H9 (cell line): ENCODE data around the gene ACER3. TPM values are rescaled to one million over a fixed set of nuclear protein-coding genes. Genes with fewer than 3 reads are reported as not detected.

Experiments
- DNase-seq: peaks from one replicate; pipeline ENCODE4 v3.0.0-alpha.2; 2017
- H2AFZ ChIP-seq: one replicate; pipeline ENCODE4 v1.6.1; 2013; ENCODE audit warnings: mild to moderate bottlenecking, low read length, control low read depth, moderate library complexity
- H2AK5ac ChIP-seq: 2 replicates; pipeline ENCODE4 v1.6.1; 2013; ENCODE audit warnings: low read length, control low read depth, mixed read lengths; ENCODE audit not compliant: insufficient read length
- H2BK120ac ChIP-seq: one replicate; pipeline ENCODE4 v1.6.1; 2013; ENCODE audit warnings: low read depth, mild to moderate bottlenecking, low read length, control low read depth, inconsistent platforms; ENCODE audit not compliant: poor library complexity, severe bottlenecking
- H2BK12ac ChIP-seq: 2 replicates; pipeline ENCODE4 v1.6.1; 2013; ENCODE audit warnings: low read length, control low read depth, mixed read lengths, low read depth; ENCODE audit not compliant: insufficient read length
- H2BK15ac ChIP-seq: 2 replicates; pipeline ENCODE4 v1.6.1; 2013; ENCODE audit warnings: low read depth, low read length, control low read depth
- H2BK20ac ChIP-seq: one replicate; pipeline ENCODE4 v1.6.1; 2013; ENCODE audit warnings: low read depth, mild to moderate bottlenecking, low read length, control low read depth, inconsistent platforms; ENCODE audit not compliant: poor library complexity, severe bottlenecking
- H2BK5ac ChIP-seq: 2 replicates; pipeline ENCODE4 v1.6.1; 2013; ENCODE audit warnings: low read length, control low read depth, mixed read lengths; ENCODE audit not compliant: insufficient read length
- H3K14ac ChIP-seq: 2 replicates; pipeline ENCODE4 v1.6.1; 2013; ENCODE audit warnings: low read length, control low read depth; ENCODE audit not compliant: insufficient read depth
- H3K18ac ChIP-seq: 2 replicates; pipeline ENCODE4 v1.6.1; 2013; ENCODE audit warnings: low read depth, mild to moderate bottlenecking, mixed read lengths, low read length, control low read depth; ENCODE audit not compliant: insufficient read length
- H3K23ac ChIP-seq: 2 replicates; pipeline ENCODE4 v1.6.1; 2013; ENCODE audit warnings: low read length, control low read depth, mixed read lengths, low read depth; ENCODE audit not compliant: insufficient read length
- H3K23me2 ChIP-seq: 2 replicates; pipeline ENCODE4 v1.6.1; 2013; ENCODE audit warnings: low read depth, mild to moderate bottlenecking, mixed read lengths, low read length, control low read depth; ENCODE audit not compliant: insufficient read length, poor library complexity, severe bottlenecking
- H3K27ac ChIP-seq: 2 replicates; pipeline ENCODE4 v1.5.1; 2013; ENCODE audit warnings: low read length, control low read depth, mixed read lengths, low read depth; ENCODE audit not compliant: insufficient read length
- H3K27me3 ChIP-seq: 2 replicates; pipeline ENCODE4 v1.6.1; 2013; ENCODE audit warnings: low read length, control low read depth, inconsistent platforms; ENCODE audit not compliant: insufficient read depth
- H3K4ac ChIP-seq: 2 replicates; pipeline ENCODE4 v1.6.1; 2013; ENCODE audit warnings: low read depth, mild to moderate bottlenecking, control low read depth, inconsistent platforms, low read length, moderate library complexity
- H3K4me1 ChIP-seq: 2 replicates; pipeline ENCODE4 v1.6.1; 2013; ENCODE audit warnings: low read length, control low read depth, inconsistent platforms; ENCODE audit not compliant: insufficient read depth
- H3K4me2 ChIP-seq: 2 replicates; pipeline ENCODE4 v1.6.1; 2013; ENCODE audit warnings: low read length, control low read depth, mixed read lengths; ENCODE audit not compliant: insufficient read length, insufficient read depth
- H3K56ac ChIP-seq: 2 replicates; pipeline ENCODE4 v1.6.1; 2013; ENCODE audit warnings: low read depth, mild to moderate bottlenecking, mixed read lengths, low read length, control low read depth; ENCODE audit not compliant: insufficient read length
- H3K79me1 ChIP-seq: 2 replicates; pipeline ENCODE4 v1.6.1; 2013; ENCODE audit warnings: low read depth, mild to moderate bottlenecking, moderate library complexity, low read length, control low read depth, inconsistent platforms; ENCODE audit not compliant: insufficient read depth, poor library complexity, severe bottlenecking
- H3K79me2 ChIP-seq: 2 replicates; pipeline ENCODE4 v1.6.1; 2013; ENCODE audit warnings: low read length, control low read depth, inconsistent platforms; ENCODE audit not compliant: insufficient read depth
- H3K9ac ChIP-seq: 2 replicates; pipeline ENCODE4 v1.6.1; 2013; ENCODE audit warnings: low read length, control low read depth, mixed read lengths; ENCODE audit not compliant: insufficient read length; ENCODE audit errors: extremely low read depth
- H3K9me3 ChIP-seq: one replicate; pipeline ENCODE4 v1.6.1; 2013; ENCODE audit warnings: low read depth, low read length, inconsistent platforms; ENCODE audit not compliant: control insufficient read depth
- H3T11ph ChIP-seq: one replicate; pipeline ENCODE4 v1.6.1; 2013; ENCODE audit warnings: mild to moderate bottlenecking, low read length, control low read depth, inconsistent platforms
- H4K20me1 ChIP-seq: one replicate; pipeline ENCODE4 v1.6.1; 2013; ENCODE audit not compliant: control insufficient read depth, insufficient read length, insufficient read depth
- H4K5ac ChIP-seq: 2 replicates; pipeline ENCODE4 v1.6.1; 2013; ENCODE audit warnings: low read depth, mild to moderate bottlenecking, mixed read lengths, low read length, control low read depth; ENCODE audit not compliant: insufficient read length
- H4K8ac ChIP-seq: replicated peaks from 2 replicates; pipeline ENCODE4 v1.6.1; 2013; ENCODE audit warnings: low read length, control low read depth, mixed read lengths, low read depth; ENCODE audit not compliant: insufficient read length
- H4K91ac ChIP-seq: 2 replicates; pipeline ENCODE4 v1.6.1; 2013; ENCODE audit warnings: low read depth, mild to moderate bottlenecking, moderate library complexity, mixed read lengths, low read length, control low read depth; ENCODE audit not compliant: insufficient read length
- H3K27ac Mint-ChIP-seq, 3 experiments: 2 replicates in 2 of 3; 3 replicates in 1 of 3; pipeline ENCODE4 v1.8.0; 2020 to 2021; ENCODE audit warnings: mixed read lengths in 3 of 3, mild to moderate bottlenecking in 1 of 3, moderate library complexity in 1 of 3
- H3K27me3 Mint-ChIP-seq: 2 replicates; pipeline ENCODE4 v1.8.0; 2021; ENCODE audit warnings: low read depth, mild to moderate bottlenecking, moderate library complexity, mixed read lengths
- H3K36me3 Mint-ChIP-seq, 3 experiments: 2 replicates in 2 of 3; 3 replicates in 1 of 3; pipeline ENCODE4 v1.8.0; 2020 to 2021; ENCODE audit warnings: low read depth in 3 of 3, mixed read lengths in 3 of 3; ENCODE audit not compliant: insufficient read depth in 1 of 3
- H3K4me1 Mint-ChIP-seq, 2 experiments: 2 replicates each; pipeline ENCODE4 v1.8.0; 2020; ENCODE audit warnings: mixed read lengths in 2 of 2
- H3K4me3 Mint-ChIP-seq, 2 experiments: 2 replicates in 1 of 2; 3 replicates in 1 of 2; pipeline ENCODE4 v1.8.0; 2020 to 2021; ENCODE audit warnings: mild to moderate bottlenecking in 2 of 2, mixed read lengths in 2 of 2, moderate library complexity in 1 of 2
- H3K9me3 Mint-ChIP-seq, 2 experiments: 2 replicates in 1 of 2; 3 replicates in 1 of 2; pipeline ENCODE4 v1.8.0; 2020; ENCODE audit warnings: mild to moderate bottlenecking in 2 of 2, mixed read lengths in 2 of 2, moderate library complexity in 1 of 2
- WGBS: extraction: QIAGEN DNeasy Blood & Tissue Kit; methylation state at CpG from one replicate; pipeline ENCODE4 v1.1.7; 2013; ENCODE audit warnings: missing lambda C conversion rate, low lambda C conversion rate, mixed read lengths; ENCODE audit not compliant: insufficient read length; ENCODE audit errors: extremely low coverage; 5-methylcytosine and 5-hydroxymethylcytosine counted together
- total RNA-seq: library from RNA; stranded (reverse); gene quantifications from 2 replicates; pipeline ENCODE4 v1.2.1, GENCODE V29; 2021
- TF ChIP-seq, protein P1 (sequence below): fragments of 200-600 bp; sonication (generic); conservative IDR thresholded peaks from 3 replicates; pipeline ENCODE4 v1.8.0; 2021; ENCODE audit warnings: antibody characterized with exemption, mild to moderate bottlenecking

Gene ACER3
- total RNA-seq, 1 experiment from 2014 or later: 14.7 TPM

DNA sequence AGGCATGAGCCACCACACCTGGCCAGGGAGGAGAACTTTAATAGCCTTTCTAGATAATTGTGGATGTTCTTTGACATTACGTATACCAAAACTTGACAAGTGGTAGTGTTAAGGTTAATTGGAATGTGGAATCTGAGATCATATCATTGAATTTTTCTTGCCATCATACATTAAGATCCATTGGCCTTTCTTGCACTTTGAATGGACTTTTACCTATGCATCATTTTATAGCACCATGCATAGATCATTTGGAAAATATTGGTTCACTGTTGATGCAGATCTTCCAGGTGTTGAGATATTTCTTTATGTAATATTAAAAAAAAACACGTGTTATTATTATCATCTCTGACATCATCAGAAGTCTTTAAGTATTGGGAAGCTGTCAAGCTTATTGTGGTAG is 36.5 kb downstream of the ACER3 start:
- H2AK5ac ChIP-seq: no peak overlapping the region

More for the DNA sequence above, 36.5 kb downstream of the ACER3 start:
- Histone ChIP-seq H3T11ph (no peak overlapping the region), H3K4me1 (no peaks in the 10 kb centered on the region; the same call in 1 of the 2 replicates), H4K91ac (no peak overlapping the region), H4K8ac (no peak overlapping the region), H3K23me2 (no peaks in the 10 kb centered on the region), H3K23ac (no peak overlapping the region), H3K14ac (no peak overlapping the region), H4K5ac (no peak overlapping the region), H2BK120ac (no peak overlapping the region), H3K56ac (no peak overlapping the region), H2BK12ac (no peak overlapping the region), H3K9ac (no peak overlapping the region), H3K79me1 (no peaks in the 10 kb centered on the region), H3K18ac (no peak overlapping the region), H2BK15ac (no peak overlapping the region), H2BK5ac (no peak overlapping the region), H3K79me2 (no peaks in the 10 kb centered on the region), H3K27ac (no peak overlapping the region), H3K9me3 (no peaks in the 10 kb centered on the region), H4K20me1 (no peaks in the 10 kb centered on the region), H3K27me3 (no peaks in the 10 kb centered on the region), H2BK20ac (no peak overlapping the region), H2AFZ (no peak overlapping the region), H3K4me2 (no peak overlapping the region), H3K4ac (no peak overlapping the region)
- H3K9me3 Mint-ChIP-seq: no peaks in the 10 kb centered on the region
- H3K27ac Mint-ChIP-seq: no peak overlapping the region
- TF ChIP-seq, protein P1, sequence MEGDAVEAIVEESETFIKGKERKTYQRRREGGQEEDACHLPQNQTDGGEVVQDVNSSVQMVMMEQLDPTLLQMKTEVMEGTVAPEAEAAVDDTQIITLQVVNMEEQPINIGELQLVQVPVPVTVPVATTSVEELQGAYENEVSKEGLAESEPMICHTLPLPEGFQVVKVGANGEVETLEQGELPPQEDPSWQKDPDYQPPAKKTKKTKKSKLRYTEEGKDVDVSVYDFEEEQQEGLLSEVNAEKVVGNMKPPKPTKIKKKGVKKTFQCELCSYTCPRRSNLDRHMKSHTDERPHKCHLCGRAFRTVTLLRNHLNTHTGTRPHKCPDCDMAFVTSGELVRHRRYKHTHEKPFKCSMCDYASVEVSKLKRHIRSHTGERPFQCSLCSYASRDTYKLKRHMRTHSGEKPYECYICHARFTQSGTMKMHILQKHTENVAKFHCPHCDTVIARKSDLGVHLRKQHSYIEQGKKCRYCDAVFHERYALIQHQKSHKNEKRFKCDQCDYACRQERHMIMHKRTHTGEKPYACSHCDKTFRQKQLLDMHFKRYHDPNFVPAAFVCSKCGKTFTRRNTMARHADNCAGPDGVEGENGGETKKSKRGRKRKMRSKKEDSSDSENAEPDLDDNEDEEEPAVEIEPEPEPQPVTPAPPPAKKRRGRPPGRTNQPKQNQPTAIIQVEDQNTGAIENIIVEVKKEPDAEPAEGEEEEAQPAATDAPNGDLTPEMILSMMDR: no peak
- DNase-seq: no peak
- H3K4me3 Mint-ChIP-seq: no peak overlapping the region
- H3K27me3 Mint-ChIP-seq: no peaks in the 10 kb centered on the region
- WGBS: no CpG with 5 or more reads among the region's 2 CpGs
- H3K4me1 Mint-ChIP-seq: peaks cover 12 to 13% of the 10 kb centered on the region in 2 experiments
- H3K36me3 Mint-ChIP-seq: peaks cover 0 to 3% (median 0%) of the 10 kb centered on the region in 3 experiments; a peak in 2 of 7 replicates
